HG02981 (cell line): Measurements from ENCODE around the gene POLE.

Source experiments
- ATAC-seq: cut with Tn5 transposase; IDR thresholded peaks from one replicate; pipeline ENCODE4 v1.9.1; 2021; ENCODE audit warnings: mild to moderate bottlenecking, moderate library complexity; ENCODE audit not compliant: unreplicated experiment

POLE gene

DNA sequence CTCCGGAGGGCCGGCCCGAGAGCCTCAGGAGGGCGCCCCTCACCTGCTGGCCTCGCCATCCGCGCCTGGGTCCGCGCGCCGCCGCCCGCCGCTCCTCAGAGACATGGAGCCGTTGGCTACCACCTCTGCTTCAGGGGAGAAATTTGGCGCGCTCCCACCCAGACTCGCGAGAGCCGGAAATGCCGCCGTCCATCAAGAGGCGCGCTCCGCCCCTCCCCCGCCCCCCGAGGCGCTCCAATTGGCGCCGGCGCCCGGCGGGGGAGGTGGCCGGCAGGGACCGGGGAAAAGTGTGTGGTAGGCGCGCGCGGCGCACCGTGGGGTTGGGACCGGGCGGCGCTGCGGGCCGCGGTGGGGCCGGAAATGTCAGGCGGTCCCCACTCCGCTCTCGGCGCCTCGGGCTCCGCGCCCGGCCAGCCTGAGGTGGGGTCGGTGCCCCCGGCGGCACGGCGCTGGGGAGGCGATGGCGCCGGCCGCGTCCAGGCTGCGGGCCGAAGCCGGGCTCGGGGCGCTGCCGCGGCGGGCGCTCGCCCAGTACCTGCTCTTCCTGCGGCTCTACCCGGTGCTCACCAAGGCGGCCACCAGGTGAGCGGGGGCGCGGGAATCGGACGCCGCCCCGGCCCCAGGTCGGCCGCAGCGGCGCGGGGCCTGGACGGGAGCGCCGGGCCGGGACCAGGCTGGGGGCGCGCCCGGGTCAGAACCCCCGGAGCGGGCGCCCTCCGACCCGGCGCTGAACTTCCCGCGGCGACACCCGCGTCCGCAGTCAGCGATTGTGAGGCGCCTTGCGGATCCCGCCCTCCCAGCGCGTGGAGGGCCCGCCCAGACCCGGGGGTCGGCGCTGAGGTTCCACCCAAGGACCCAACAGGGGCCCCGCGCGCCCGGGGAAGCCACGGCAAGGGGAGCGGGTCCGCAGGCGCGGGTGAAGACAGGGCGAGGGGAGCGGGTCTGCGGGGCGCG, at the start of gene POLE, which contains the start of gene PXMP2:
POLE (minus strand) TSS at position 132 of the 954 bp plus-strand sequence; CDS start at position 105, 27 bp downstream.
PXMP2 (plus strand) TSS at position 377 of the 954 bp plus-strand sequence; CDS start at position 461, 84 bp downstream.
- peak; percentile 85 for ATAC-seq

GRCh38 chr12:132736913-132737312, 49.8 kb upstream of the POLE start:
- no peak for ATAC-seq

GRCh38 chr12:132736378-132736777, 49.2 kb upstream of the POLE start:
- no peak for ATAC-seq

DNA sequence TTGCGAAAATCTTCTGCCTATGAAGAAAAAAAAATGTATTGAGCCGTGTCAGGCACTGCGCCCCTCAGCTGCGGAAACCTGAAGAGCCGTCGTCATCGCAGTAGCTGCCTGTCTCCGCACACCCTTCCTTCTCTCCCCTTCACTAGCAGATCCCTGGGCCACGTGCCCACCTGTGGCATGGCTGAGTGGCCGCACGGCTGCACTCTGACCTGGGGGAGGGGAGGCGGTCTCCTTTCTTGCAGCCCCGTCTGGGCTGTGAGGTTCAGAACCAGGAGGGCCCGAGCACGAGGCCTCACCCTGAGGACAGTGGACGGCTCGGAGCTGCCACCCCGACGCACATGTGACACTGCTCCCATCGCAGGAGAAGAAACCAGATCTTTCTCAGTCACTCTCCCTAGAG, 48.4 kb upstream of the POLE start:
- no peak for ATAC-seq

DNA sequence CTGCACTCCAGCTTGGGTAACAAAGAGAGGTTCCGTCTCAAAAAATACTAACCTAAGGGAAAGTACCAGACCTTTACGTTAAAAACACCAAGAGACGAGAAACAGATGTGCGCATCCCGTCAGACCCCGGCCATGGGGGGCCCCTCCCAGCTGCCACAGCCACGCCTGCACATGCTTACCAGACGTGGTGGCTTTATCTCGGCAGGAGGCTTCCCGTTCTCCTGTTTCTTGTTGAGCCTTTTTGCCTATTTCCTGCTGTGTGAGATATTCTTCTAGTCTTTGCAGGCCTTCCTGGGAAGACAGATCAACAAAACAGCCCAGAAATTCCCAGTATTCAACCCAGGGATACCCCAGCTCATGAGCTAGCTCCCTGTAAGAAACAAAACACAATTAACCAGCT, 47.1 kb upstream of the POLE start:
- ATAC-seq: no peak

- ATAC-seq: no peak
These were observed 44.4 kb upstream of the POLE start for GRCh38 chr12:132731574-132731973.

- no peak for ATAC-seq
These were observed 43.2 kb upstream of the POLE start for GRCh38 chr12:132730353-132730752.

DNA sequence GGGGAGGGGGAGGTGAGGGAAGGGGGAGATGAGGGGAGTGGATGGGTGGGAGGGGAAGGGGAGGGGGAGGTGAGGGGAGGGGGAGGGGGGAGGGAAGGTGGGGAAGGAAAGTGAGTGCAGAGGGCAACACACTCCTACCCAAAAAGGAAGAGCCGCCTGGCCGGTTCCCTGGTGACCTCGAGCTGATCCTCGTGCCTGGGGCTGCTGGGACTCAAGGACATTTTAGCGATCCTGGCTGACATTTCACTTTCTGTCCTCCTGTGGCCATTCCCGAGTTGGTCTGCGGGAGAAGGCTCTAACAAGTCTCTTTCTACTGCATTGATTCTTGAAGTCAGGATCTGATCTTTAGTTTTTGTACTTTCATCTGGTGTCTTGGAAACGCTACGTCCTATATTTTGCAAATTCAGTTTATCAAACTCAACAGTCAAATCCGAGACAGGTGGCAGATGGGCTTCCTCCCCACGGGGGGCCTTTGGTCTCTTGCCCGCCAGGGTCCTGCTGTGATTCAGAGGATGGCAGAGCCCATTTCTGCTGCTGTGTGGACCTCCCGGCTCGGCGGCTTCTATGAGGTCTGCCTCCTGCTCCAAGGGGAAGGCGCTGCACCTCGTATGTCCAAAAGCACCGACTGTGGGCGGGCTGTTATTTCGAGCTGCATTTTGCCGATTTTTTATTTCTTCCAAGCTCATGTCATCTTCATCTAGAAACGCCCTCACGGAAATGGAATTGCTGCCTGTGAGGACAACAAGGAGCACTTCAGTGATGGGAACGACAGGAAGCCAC, 42.6 kb upstream of the POLE start:
- no peak for ATAC-seq

DNA sequence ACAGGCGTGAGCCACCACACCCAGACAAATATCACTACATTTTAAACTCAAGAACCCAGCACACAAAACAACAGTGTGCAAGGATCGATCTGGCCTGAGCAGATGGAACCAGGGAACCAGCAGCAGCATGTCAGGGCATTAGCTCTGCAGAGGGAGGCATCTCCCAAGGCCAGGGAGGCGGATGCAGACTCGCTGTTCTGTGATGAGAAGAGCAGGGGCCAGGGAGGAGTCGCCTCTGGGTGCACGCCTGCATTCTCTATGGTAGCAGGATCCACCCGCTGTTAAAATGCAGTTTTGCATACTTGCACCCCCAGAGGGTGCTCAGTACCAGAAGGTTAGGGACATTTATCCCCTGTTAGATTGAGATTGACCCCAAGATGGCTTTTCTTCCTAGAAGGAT, 41.4 kb upstream of the POLE start:
- no peak for ATAC-seq

DNA sequence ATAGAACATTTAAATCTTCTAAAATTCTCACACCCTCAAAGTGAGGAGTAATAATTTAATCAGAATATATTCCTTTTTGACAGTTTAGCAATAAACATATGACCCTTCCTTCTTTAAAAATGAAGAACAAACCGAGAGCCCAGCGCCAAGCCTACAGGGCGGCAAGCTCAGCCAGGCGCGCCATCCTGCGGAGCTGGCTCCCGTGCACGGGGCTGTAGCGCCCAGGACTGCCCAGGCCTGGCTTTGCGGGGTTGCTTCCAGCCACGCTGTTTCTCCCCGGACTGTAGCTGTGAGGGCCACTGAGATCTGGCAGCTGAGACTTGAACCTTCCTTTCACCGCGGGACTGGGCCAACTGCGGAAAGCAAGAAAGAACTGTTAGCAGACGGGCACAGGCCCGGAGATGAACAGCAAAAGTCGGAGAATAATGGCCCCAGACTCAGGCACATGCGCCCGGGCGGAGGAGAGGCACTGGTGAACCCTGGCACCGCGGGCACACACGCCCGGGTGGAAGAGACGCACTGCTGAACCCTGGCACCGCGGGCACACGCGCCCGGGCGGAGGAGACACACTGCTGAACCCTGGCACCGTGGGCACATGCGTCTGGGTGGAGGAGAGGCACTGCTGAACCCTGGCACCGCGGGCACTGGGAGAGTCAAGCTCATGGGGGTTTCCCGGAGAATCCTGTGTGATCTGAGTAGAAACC, 40.1 kb upstream of the POLE start:
- ATAC-seq: no peak

DNA sequence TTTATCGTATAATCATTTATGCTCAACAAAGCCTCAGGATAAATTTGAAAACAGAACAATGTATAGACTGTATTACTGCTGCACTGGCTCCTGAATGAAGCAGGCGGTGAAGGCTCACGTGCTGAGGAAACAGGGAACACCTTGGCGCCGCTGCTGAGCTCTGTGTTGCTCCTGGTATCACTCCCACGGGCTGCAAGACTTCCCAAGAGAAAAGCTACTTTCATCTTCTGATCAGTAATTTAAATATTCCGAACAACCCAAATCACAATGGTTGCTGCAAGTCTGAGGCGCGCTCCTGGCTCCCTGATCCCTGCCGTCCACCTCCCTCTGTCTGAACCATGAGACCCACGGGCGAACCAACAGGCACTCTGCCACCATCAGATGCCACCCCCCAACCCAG, 39.2 kb upstream of the POLE start:
- ATAC-seq: no peak

GRCh38 chr12:132724506-132725241, 37.5 kb upstream of the POLE start:
- ATAC-seq: no peak

DNA sequence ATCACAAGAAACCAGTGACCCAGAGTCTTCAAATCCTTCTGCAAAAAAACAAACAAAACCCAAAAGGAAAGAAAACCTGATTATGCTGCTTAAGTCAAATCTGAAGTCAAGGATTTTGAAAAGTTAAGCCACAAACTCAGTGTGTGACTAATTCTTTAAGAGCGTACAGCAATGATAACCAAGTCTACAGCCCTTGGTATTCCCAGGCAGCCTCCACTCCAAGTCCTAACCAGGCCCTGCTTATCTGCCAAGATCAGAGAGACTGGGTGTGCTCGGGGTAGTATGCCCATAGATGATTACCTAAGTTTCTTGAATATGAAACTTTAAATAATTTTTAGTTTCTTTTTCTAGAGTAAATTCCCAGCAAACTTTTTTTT, 36.6 kb upstream of the POLE start:
- ATAC-seq: no peak

DNA sequence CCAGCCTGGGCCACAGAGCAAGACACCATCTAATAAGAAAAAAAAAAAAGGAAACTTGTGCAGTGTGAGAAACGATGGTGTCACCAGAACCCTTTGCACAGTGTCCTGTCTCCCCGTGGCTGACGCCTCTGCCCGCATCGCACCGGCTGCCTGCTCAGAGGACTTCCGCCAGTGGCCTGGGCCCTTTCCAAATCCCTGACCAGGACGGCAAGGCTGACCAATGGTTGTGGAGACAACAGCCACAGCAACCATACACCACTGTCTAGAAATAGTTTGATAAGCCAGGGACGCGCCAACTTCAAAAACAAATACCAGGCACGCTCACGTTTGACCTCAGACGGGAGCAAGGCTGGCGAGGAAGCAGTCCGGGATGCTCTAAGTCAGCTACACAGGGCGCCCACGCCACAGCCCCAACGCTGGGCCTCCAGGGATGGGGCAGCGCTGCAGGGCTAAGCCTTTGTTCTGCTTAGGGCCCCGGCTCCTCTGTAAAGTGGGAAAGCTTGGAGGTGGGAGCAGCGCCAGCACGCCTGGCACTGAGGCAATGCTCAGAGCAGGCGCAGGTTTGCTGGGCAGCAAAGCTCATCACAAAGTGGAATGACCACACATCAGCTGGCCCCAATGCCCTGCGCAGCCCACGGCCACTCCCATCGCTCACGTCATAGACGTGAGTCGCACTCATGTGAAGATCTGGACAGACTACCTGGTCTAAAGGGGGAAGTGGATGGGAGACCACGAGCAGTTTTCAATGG, 36.0 kb upstream of the POLE start:
- no peak for ATAC-seq

DNA sequence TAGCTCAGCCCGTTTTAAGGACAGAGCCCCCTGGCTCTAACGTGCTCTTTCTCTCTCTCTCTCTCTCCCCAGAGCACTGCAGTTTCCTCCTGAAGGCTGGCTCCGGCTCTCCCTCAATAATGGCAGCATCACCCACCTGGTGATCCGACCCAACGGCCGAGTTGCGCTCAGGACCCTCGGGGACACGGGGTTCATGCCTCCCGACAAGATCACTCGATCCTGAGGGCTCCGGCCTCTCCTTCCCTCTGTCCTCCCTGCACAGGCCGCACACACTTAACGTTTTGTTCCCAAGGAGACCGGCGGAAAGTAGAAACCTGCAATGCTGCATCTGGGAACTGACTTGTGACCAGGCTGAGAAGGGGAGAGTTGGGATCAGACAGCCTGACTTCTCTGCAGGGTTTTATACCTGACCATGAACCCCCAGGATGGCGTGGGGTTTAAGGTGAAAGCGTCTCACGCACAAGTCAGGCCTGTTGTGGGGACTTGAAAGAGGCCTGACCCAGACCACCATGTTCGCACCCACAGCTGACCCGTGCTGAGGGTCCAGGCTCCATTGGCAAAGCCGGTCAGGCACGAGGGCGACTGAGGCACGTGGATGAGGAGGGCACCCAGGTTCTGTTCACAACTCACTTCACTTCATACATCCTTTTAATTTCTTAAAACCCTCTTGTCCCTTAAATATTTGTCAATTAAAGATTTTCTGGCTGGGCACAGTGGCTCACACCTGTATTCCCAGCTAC, 33.6 kb upstream of the POLE start:
- ATAC-seq: no peak

DNA sequence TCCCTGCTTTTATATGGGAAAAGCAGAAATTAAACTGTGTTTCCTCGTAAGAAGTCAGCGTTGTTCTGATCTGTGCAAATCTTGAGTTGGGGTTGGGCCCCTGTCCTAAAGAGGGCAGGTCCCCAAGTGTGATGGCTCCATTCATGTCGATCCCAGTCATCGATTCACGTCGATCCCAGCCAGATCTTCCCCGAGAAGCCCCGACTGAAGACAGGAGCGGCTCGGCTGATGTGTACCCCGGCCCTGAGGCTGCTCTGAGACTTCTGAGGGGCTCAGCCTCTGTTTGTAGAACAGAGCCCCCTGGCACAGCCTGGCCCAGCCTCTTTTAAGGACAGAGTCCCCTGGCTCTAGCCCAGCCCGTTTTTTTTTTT, 32.8 kb upstream of the POLE start:
- no peak for ATAC-seq

DNA sequence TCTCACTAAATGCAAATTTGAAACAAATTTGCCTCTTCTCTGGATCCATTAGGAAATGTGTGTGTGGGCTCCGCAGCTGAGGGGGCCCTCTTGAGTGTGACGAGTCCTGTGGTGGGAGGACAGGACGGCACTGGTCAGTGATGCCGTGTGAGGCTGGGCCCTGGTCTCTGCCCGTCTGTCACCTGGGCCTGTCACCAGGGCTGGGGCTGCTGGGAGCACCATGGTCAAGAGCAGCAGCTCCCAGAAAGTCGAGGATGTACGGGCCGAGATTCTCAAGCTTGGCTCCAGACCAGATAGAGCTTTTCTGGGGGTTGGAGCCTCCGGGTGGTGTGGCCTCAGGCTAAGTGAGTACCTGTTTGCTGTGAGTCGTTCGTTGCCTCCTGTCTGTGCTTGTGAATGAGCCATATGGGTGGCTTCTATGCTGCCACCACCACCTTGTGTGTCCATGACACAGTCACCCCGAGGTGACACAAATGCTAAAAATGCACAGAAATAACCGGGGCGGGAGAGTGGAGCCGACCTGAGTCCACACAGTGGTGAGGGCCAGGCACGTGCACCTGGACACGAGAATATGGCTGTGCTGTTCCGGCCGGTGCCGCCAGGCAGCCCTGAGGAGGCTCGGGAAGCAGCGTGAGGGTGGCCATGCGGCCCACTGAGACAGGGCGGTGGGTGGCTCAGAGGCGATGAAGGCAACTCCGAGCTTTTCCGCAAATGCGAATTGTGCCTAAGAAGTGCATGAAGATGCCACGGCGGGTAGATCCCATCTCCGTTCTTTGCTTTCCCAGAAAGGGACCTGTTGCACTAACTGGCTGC, 32.2 kb upstream of the POLE start:
- ATAC-seq: no peak

DNA sequence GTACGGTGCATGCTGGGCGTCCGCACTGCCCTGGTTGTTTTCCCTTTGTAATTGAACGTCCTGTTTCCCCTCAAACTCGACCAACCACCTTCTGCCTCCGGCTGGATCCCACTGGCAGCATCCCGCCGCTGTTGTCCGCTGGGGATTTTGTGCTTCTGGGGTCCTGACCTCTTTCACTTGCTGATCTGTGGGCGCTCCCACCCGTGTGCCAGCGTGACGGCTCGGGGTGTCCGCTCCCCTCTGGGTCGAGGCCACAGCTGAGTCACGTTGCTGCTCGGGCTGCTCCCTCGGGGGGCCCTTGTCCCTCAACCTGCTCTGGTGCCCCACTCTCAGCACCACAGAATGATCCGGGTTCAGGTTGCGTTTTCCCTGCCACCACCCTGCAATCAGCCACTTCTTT, 31.5 kb upstream of the POLE start:
- ATAC-seq: no peak
